ENCODE results near the gene MVB12B.

DNA sequence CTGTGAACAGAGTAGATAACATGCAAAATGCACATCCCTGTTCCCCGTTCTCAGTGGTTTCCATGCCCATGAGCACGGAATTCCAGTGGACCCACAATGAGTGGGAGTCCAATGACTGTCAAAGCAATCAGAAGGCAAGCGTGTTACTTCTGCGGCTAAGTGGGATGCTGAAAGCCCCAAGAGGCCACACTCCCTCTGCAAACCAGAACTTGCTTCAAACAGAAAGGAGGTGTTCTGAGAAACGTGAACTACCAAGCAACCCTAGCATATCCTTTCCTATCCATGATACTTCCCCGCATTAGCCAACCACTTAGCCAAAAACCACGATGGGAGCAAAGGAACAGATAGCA lies 21.7 kb upstream of the MVB12B start:
- TF ChIP-seq CTCF (IDR thresholded peaks at IDR 0.05) (no peak), POLR2A (IDR thresholded peaks at IDR 0.05) (no peak), POLR2AphosphoS5 (IDR thresholded peaks at IDR 0.05) (no peak), EP300 (IDR thresholded peaks at IDR 0.05) (no peak)
